Osteocyte (in vitro differentiated cells): ENCODE results near the gene ANP32B. TPM values are rescaled to one million over a fixed set of nuclear protein-coding genes. Genes with fewer than 3 reads are reported as not detected.

Source experiments
- DNase-seq: peaks from one replicate; pipeline ENCODE4 v3.0.0; 2021; ENCODE audit warnings: mixed read lengths; ENCODE audit not compliant: unreplicated experiment; ENCODE audit errors: extremely low spot score
- H3K27ac Mint-ChIP-seq: one replicate; pipeline ENCODE4 v1.8.0; 2021; ENCODE audit warnings: mild to moderate bottlenecking, mixed read lengths; ENCODE audit not compliant: unreplicated experiment
- H3K27me3 Mint-ChIP-seq: one replicate; pipeline ENCODE4 v1.8.0; 2021; ENCODE audit warnings: mixed read lengths; ENCODE audit not compliant: unreplicated experiment
- H3K36me3 Mint-ChIP-seq: one replicate; pipeline ENCODE4 v1.8.0; 2021; ENCODE audit warnings: mixed read lengths; ENCODE audit not compliant: unreplicated experiment
- H3K4me1 Mint-ChIP-seq: one replicate; pipeline ENCODE4 v1.8.0; 2021; ENCODE audit warnings: mixed read lengths; ENCODE audit not compliant: unreplicated experiment
- H3K4me3 Mint-ChIP-seq: one replicate; pipeline ENCODE4 v1.8.0; 2021; ENCODE audit warnings: mild to moderate bottlenecking, moderate library complexity, mixed read lengths; ENCODE audit not compliant: unreplicated experiment
- H3K9me3 Mint-ChIP-seq: one replicate; pipeline ENCODE4 v1.8.0; 2021; ENCODE audit warnings: mixed read lengths; ENCODE audit not compliant: unreplicated experiment
- total RNA-seq: library from RNA; stranded (reverse); gene quantifications from 2 replicates; pipeline ENCODE4 v1.2.1, GENCODE V29; 2021
- TF ChIP-seq, protein P1 (sequence below): fragments of 200-600 bp; sonication (generic); IDR thresholded peaks from 2 replicates; pipeline ENCODE4 v1.5.0; 2021; ENCODE audit warnings: antibody characterized with exemption, mild to moderate bottlenecking, moderate library complexity

ANP32B gene
- total RNA-seq, 1 donor from 2014 or later = 114 TPM

DNA sequence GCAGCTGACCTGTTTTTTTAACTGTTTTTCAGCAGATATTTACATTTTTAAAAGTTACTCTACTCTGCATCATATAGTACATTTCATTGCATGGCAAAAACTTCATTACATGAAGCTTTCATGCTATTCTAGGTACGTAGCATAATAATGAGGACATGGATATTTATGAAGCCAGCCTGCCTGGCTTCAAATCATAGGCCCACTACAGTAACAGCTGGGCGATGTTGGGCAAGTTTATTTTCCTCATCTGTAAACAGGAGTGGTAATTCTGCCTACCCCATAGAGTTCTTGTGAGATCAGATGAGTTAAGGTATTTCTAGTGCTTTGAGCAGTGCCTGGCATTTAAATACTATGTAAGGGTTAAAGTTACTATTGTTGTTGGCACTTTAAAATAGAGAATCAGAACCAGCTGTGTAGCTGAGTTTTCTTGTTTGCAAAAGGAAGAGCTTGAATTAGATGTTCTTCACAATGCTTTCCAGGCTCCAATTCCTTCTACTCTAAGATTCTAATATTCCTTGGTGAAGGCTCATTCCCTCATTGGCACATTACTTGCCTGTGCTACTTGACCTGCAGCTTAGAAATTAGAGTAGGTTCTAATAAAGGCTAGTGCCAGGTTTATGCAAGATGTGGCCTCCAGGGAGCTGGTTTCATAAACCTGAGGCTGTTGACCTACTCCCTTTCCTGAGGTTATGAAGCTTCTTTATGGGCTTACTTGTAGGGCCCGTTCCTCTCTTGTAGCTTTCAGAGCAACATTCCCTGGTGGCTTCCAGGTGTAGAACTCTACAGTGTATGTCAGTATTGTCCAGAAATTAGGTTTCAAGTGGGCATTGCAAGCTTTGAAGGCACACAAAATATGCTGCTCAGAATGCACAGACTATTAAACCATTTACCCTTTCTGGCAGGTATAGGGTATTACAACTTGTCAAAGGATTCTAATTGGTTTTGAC lies 14.5 kb downstream of the ANP32B start:
- H3K9me3 Mint-ChIP-seq = no peaks in the 10 kb centered on the region
- H3K27ac Mint-ChIP-seq = peak overlapping the region; percentile 41
- no peak overlapping the region for H3K4me3 Mint-ChIP-seq
- H3K27me3 Mint-ChIP-seq = no peaks in the 10 kb centered on the region
- TF ChIP-seq, protein P1, sequence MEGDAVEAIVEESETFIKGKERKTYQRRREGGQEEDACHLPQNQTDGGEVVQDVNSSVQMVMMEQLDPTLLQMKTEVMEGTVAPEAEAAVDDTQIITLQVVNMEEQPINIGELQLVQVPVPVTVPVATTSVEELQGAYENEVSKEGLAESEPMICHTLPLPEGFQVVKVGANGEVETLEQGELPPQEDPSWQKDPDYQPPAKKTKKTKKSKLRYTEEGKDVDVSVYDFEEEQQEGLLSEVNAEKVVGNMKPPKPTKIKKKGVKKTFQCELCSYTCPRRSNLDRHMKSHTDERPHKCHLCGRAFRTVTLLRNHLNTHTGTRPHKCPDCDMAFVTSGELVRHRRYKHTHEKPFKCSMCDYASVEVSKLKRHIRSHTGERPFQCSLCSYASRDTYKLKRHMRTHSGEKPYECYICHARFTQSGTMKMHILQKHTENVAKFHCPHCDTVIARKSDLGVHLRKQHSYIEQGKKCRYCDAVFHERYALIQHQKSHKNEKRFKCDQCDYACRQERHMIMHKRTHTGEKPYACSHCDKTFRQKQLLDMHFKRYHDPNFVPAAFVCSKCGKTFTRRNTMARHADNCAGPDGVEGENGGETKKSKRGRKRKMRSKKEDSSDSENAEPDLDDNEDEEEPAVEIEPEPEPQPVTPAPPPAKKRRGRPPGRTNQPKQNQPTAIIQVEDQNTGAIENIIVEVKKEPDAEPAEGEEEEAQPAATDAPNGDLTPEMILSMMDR = no peak
- peaks cover 21% of the 10 kb centered on the region for H3K4me1 Mint-ChIP-seq
- DNase-seq = no peak
- H3K36me3 Mint-ChIP-seq = peaks cover 26% of the 10 kb centered on the region

DNA sequence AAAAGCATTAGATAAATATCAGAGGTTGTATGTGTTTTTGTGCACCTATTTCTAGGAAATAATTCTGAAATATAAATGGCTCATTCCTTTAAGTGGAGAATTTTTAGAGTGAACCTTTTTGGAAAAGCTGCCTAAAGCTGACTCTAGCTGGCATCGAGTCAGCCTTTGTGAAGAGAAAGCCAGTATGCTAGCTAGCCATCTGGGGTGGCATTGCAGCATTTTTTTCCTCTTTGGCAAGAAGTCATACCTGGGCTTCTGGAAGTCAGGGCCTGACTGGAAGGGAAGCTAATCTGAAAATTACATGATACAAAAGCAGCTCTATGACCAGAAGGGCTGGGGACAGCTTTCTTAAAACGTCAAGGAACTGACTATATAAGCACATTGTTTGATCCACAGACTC lies 19.7 kb downstream of the ANP32B start:
- H3K4me3 Mint-ChIP-seq = no peak overlapping the region
- no peak overlapping the region for H3K27ac Mint-ChIP-seq
- H3K9me3 Mint-ChIP-seq = no peaks in the 10 kb centered on the region
- TF ChIP-seq, protein P1 = no peak
- no peak for DNase-seq
- H3K36me3 Mint-ChIP-seq = peaks cover 43% of the 10 kb centered on the region
- no peaks in the 10 kb centered on the region for H3K27me3 Mint-ChIP-seq
- H3K4me1 Mint-ChIP-seq = peaks cover 8% of the 10 kb centered on the region

DNA sequence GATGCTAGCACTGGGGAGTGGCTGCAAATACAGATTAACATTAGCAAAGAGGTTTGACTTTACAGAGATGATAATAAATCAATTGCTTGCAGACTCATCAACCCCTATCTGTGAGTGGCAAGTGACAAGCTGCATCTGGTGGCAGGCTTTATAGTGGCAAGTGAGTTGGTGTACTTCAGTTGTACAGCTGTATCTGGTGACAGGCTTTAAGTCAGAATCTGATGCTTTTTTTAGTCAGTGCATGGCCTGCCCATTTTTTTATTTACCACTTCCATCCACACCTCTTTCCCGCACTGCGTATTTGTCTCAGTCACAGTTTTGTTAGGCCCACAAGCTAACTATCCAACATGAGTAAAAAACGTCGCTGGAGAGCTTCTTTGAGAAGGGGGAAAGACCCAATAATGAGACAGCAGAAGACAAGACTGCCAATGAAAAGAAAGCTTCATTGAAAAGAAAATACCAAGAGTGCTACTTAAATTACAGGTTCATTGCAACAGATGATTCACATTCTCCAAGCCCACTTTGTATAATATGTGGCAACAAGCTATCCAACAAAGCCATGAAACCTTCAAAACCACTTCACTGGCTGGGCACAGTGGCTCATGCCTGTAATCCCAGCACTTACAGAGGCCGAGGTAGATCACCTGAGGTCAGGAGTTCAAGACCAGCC lies 23.1 kb downstream of the ANP32B start:
- no peaks in the 10 kb centered on the region for H3K9me3 Mint-ChIP-seq
- H3K27ac Mint-ChIP-seq = no peak overlapping the region
- peaks cover 21% of the 10 kb centered on the region for H3K4me1 Mint-ChIP-seq
- peaks cover 56% of the 10 kb centered on the region for H3K36me3 Mint-ChIP-seq
- no peaks in the 10 kb centered on the region for H3K27me3 Mint-ChIP-seq
- no peak overlapping the region for H3K4me3 Mint-ChIP-seq
- no peak for DNase-seq
- TF ChIP-seq, protein P1 = no peak

DNA sequence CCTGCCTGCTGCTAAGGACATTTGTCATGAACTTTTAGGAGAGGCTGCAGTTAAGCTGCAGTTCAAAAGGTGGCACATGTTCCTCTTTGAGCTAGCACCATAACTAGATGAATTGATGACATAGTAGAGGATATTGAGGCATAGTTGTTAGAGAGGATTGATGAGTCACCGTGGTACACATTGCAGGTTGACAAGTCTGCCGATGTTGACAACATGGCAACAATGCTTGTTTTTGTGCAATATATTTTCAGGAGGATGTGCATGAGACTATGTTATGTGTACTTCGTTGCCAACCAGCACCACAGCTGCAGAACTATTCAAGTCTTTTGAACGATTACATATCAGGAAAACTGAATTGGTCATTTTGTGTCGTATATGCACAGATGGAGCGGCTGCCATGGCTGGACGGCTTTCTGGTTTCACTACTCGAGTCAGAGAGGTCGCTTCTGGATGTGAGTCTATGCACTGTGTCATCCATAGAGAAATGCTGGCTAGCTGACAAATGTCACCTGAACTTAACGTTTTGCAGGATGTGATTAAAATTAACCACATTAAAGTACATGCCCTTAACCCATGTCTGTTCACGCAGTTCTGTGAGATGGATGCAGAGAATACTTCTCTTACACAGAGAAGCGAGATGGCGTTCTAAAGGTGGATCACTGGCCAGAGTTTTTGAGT lies 24.2 kb downstream of the ANP32B start:
- Mint-ChIP-seq H3K4me3 (no peak overlapping the region), H3K36me3 (peaks cover 61% of the 10 kb centered on the region), H3K27me3 (no peaks in the 10 kb centered on the region)

More for the DNA sequence above, 24.2 kb downstream of the ANP32B start:
- Mint-ChIP-seq H3K9me3 (no peaks in the 10 kb centered on the region), H3K27ac (peak overlapping the region; percentile 7), H3K4me1 (peaks cover 21% of the 10 kb centered on the region)
- TF ChIP-seq, protein P1 = no peak
- DNase-seq = no peak
